ENCODE results near the gene KCNMA1. TPM values are rescaled to one million over a fixed set of nuclear protein-coding genes. Genes with fewer than 3 reads are reported as not detected.

Gene KCNMA1
- total and polyA plus RNA-seq, 9 of the 15 experiments (the other 6 are each of a cell fraction or from before 2014, with no cell fraction given) = 0.01 to 0.95 (median 0.15) TPM; not detected in 4

DNA sequence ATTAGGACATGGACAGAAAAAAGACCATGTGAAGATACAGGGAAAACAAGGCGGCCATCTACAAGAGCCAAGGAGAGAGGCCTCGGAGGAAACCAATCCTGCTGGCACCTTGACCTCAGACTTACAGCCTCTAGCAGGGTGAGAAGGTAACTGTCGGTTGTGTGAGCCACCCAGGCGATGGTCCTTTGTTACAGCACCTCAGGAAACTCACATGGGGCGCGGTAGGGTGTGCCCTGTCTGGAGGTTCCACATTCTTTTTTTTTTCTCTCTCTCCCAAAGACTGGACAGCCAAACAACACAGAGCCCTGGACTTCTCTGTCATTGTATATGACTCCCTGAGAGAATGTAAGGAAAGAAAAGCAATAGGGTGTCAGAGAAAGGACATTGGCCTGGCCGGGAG lies 163.2 kb downstream of the KCNMA1 start (continued):
- TF ChIP-seq, protein P1, sequence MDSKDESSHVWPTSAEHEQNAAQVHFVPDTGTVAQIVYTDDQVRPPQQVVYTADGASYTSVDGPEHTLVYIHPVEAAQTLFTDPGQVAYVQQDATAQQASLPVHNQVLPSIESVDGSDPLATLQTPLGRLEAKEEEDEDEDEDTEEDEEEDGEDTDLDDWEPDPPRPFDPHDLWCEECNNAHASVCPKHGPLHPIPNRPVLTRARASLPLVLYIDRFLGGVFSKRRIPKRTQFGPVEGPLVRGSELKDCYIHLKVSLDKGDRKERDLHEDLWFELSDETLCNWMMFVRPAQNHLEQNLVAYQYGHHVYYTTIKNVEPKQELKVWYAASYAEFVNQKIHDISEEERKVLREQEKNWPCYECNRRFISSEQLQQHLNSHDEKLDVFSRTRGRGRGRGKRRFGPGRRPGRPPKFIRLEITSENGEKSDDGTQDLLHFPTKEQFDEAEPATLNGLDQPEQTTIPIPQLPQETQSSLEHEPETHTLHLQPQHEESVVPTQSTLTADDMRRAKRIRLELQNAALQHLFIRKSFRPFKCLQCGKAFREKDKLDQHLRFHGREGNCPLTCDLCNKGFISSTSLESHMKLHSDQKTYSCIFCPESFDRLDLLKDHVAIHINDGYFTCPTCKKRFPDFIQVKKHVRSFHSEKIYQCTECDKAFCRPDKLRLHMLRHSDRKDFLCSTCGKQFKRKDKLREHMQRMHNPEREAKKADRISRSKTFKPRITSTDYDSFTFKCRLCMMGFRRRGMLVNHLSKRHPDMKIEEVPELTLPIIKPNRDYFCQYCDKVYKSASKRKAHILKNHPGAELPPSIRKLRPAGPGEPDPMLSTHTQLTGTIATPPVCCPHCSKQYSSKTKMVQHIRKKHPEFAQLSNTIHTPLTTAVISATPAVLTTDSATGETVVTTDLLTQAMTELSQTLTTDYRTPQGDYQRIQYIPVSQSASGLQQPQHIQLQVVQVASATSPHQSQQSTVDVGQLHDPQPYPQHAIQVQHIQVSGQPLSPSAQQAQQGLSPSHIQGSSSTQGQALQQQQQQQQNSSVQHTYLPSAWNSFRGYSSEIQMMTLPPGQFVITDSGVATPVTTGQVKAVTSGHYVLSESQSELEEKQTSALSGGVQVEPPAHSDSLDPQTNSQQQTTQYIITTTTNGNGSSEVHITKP (IDR thresholded peaks at IDR 0.05; ENCODE audit: partially characterized antibody) = no peak
- TF ChIP-seq CBFA2T2 (conservative IDR thresholded peaks at IDR 0.05) (no peak), NFE2 (IDR thresholded peaks at IDR 0.05; ENCODE audit: low read depth) (no peak), EWSR1 (IDR thresholded peaks at IDR 0.05; ENCODE audit: borderline replicate concordance, low read depth, partially characterized antibody) (no peak), HNRNPH1 (optimal IDR thresholded peaks at IDR 0.05; ENCODE audit: low read depth, low read length) (no peak), OTX1 (CRISPR knock-in tag; IDR thresholded peaks at IDR 0.05) (no peak)

DNA sequence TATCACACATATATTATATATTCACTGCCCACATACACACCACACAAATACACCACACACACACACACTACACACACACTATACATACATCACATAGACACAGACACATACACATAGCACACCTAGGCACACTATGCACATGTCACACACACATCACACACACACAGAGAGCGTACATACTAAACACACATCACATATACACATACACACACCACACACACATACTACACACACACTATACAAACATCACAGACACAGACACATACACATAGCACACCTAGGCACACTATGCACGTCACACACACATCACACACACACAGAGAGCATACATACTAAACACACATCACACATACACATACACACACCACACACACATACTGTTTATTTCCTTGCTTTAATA lies 165.5 kb downstream of the KCNMA1 start:
- CTCF ChIA-PET (ENCODE audit: low intra/inter-chr PET ratio) = no interaction called here
- POLR2A ChIA-PET = interaction anchor here (1.2 kb wide), 1 partner anchor 51 kb away, joined by 3 read pairs; no protein-coding TSS in a partner anchor
- FAIRE-seq = no peak
- TF ChIP-seq, protein P2, sequence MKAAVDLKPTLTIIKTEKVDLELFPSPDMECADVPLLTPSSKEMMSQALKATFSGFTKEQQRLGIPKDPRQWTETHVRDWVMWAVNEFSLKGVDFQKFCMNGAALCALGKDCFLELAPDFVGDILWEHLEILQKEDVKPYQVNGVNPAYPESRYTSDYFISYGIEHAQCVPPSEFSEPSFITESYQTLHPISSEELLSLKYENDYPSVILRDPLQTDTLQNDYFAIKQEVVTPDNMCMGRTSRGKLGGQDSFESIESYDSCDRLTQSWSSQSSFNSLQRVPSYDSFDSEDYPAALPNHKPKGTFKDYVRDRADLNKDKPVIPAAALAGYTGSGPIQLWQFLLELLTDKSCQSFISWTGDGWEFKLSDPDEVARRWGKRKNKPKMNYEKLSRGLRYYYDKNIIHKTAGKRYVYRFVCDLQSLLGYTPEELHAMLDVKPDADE (conservative IDR thresholded peaks at IDR 0.05; ENCODE audit: control insufficient read depth, low read depth, low read length) = no peak
- TF ChIP-seq FOXM1 (IDR thresholded peaks at IDR 0.05; ENCODE audit: low read depth) (no peak), FOXM1 (CRISPR knock-in tag; IDR thresholded peaks at IDR 0.05; ENCODE audit: low read depth) (no peak), NFYB (IDR thresholded peaks at IDR 0.05; ENCODE audit: extremely low read depth, insufficient read length) (no peak)
- TF ChIP-seq, protein P3, sequence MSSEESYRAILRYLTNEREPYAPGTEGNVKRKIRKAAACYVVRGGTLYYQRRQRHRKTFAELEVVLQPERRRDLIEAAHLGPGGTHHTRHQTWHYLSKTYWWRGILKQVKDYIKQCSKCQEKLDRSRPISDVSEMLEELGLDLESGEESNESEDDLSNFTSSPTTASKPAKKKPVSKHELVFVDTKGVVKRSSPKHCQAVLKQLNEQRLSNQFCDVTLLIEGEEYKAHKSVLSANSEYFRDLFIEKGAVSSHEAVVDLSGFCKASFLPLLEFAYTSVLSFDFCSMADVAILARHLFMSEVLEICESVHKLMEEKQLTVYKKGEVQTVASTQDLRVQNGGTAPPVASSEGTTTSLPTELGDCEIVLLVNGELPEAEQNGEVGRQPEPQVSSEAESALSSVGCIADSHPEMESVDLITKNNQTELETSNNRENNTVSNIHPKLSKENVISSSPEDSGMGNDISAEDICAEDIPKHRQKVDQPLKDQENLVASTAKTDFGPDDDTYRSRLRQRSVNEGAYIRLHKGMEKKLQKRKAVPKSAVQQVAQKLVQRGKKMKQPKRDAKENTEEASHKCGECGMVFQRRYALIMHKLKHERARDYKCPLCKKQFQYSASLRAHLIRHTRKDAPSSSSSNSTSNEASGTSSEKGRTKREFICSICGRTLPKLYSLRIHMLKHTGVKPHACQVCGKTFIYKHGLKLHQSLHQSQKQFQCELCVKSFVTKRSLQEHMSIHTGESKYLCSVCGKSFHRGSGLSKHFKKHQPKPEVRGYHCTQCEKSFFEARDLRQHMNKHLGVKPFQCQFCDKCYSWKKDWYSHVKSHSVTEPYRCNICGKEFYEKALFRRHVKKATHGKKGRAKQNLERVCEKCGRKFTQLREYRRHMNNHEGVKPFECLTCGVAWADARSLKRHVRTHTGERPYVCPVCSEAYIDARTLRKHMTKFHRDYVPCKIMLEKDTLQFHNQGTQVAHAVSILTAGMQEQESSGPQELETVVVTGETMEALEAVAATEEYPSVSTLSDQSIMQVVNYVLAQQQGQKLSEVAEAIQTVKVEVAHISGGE (CRISPR knock-in tag; IDR thresholded peaks at IDR 0.05) = no peak

More for the DNA sequence above, 165.5 kb downstream of the KCNMA1 start:
- in situ Hi-C loops (cut with MboI) (no loop called here), intact Hi-C loops (cut with micrococcal nuclease) (no loop called here)
- no peaks in the 10 kb centered on the region for H3K9me1 ChIP-seq (ENCODE audit: control insufficient read depth, insufficient read depth, low read length)
- 0 out of 2 replicates have a peak, but pooled peaks cover 4% of the 10 kb centered on the region for H4K20me1 ChIP-seq (replicated peaks; ENCODE audit: control insufficient read depth, insufficient read depth, low read length)
- H3K9me3 ChIP-seq (replicated peaks; ENCODE audit: control insufficient read depth, insufficient read depth, low read depth, low read length) = no peaks in the 10 kb centered on the region; the same call in 1 of the 2 replicates
- H3K79me2 ChIP-seq (ENCODE audit: control insufficient read depth, insufficient read depth, low read length) = no peaks in the 10 kb centered on the region
- no peak for ATAC-seq
- no peak overlapping the region for H2AFZ ChIP-seq (ENCODE audit: low read depth, low read length)
- H3K4me2 ChIP-seq (ENCODE audit: insufficient read depth, low read length) = no peak overlapping the region
- H3K27ac ChIP-seq (ENCODE audit: extremely low read depth, low read depth, low read length) = no peak overlapping the region
- H3K4me3 ChIP-seq = no peak overlapping the region
- DNase-seq (ENCODE audit: extremely low read depth in 1 of 4, low spot score in 3 of 4) = no peak
- no peaks in the 10 kb centered on the region for H3K36me3 ChIP-seq (ENCODE audit: control insufficient read depth, insufficient read depth, low read length)
- no peaks in the 10 kb centered on the region for H3K4me1 ChIP-seq (replicated peaks in 1 of 2; ENCODE audit: control insufficient read depth in 2 of 2, insufficient read depth in 2 of 2, low read length in 2 of 2)
- 0% methylated on average over 2 of the region's 2 CpGs for WGBS (ENCODE audit: insufficient coverage, low coverage, missing lambda C conversion rate)
- no TSS peak for BruUV-seq (replicated peaks)
- no peak overlapping the region for H3K9ac ChIP-seq (ENCODE audit: insufficient read depth in 1 of 2, low read depth in 2 of 2, low read length in 2 of 2)
- H3K27me3 ChIP-seq (ENCODE audit: control insufficient read depth in 2 of 2, insufficient read depth in 2 of 2, low read length in 2 of 2) = peaks cover 2 to 12% of the 10 kb centered on the region in 2 experiments; a peak in 4 of 5 replicates
